Parathyroid adenoma (tissue), 2 donors: ENCODE results near the gene SLC13A3.

Experiments
- H2AFZ ChIP-seq: fragments of 300-600 bp; sonication (generic); one replicate; pipeline ENCODE4 v1.7.0; 2017; ENCODE audit warnings: antibody characterized with exemption, mild to moderate bottlenecking
- H3K27ac ChIP-seq: fragments of 300-600 bp; sonication (generic); one replicate; pipeline ENCODE4 v1.7.0; 2017
- H3K27me3 ChIP-seq: fragments of 300-600 bp; sonication (generic); one replicate; pipeline ENCODE4 v1.7.0; 2017; ENCODE audit warnings: low read length; ENCODE audit not compliant: control insufficient read depth, insufficient read depth
- H3K36me3 ChIP-seq: fragments of 300-600 bp; sonication (generic); one replicate; pipeline ENCODE4 v1.7.0; 2017; ENCODE audit warnings: low read length; ENCODE audit not compliant: control insufficient read depth, insufficient read depth
- H3K4me1 ChIP-seq: fragments of 300-600 bp; sonication (generic); one replicate; pipeline ENCODE4 v1.7.0; 2017; ENCODE audit warnings: control low read depth
- H3K4me2 ChIP-seq: fragments of 300-600 bp; sonication (generic); one replicate; pipeline ENCODE4 v1.7.0; 2017; ENCODE audit warnings: low read length
- H3K4me3 ChIP-seq: fragments of 300-600 bp; sonication (generic); one replicate; pipeline ENCODE4 v1.7.0; 2017; ENCODE audit warnings: low read depth, low read length
- H3K79me2 ChIP-seq: fragments of 300-600 bp; sonication (generic); one replicate; pipeline ENCODE4 v1.7.0; 2017; ENCODE audit warnings: control low read depth
- H3K9ac ChIP-seq: fragments of 300-600 bp; sonication (generic); one replicate; pipeline ENCODE4 v1.7.0; 2017; ENCODE audit warnings: mild to moderate bottlenecking
- H3K9me3 ChIP-seq: fragments of 300-600 bp; sonication (generic); one replicate; pipeline ENCODE4 v1.7.0; 2017; ENCODE audit warnings: low read length; ENCODE audit not compliant: control insufficient read depth
- CTCF ChIP-seq: fragments of 300-600 bp; sonication (generic); IDR thresholded peaks from one replicate; pipeline ENCODE4 v1.7.0; 2017; ENCODE audit warnings: antibody characterized with exemption, mild to moderate bottlenecking
- donor health status: primary hyperparathyroidism.

SLC13A3 gene

GRCh38 chr20:46607191-46607848 is 43.9 kb downstream of the SLC13A3 start:
- Histone ChIP-seq H3K9me3 (no peaks in the 10 kb centered on the region), H3K36me3 (no peaks in the 10 kb centered on the region), H2AFZ (no peak overlapping the region), H3K27ac (no peak overlapping the region), H3K79me2 (no peaks in the 10 kb centered on the region), H3K27me3 (no peaks in the 10 kb centered on the region), H3K4me1 (no peaks in the 10 kb centered on the region), H3K4me3 (no peak overlapping the region), H3K9ac (no peak overlapping the region), H3K4me2 (no peak overlapping the region)
- no peak for TF ChIP-seq CTCF

- no peak for TF ChIP-seq CTCF
- Histone ChIP-seq H2AFZ (no peak overlapping the region), H3K27ac (no peak overlapping the region), H3K9ac (no peak overlapping the region), H3K79me2 (no peaks in the 10 kb centered on the region), H3K27me3 (no peaks in the 10 kb centered on the region), H3K36me3 (no peaks in the 10 kb centered on the region), H3K4me1 (no peaks in the 10 kb centered on the region), H3K9me3 (no peaks in the 10 kb centered on the region), H3K4me3 (no peak overlapping the region), H3K4me2 (no peak overlapping the region)
These were observed 44.5 kb downstream of the SLC13A3 start for GRCh38 chr20:46606817-46607190.

GRCh38 chr20:46605978-46606816 is 45.1 kb downstream of the SLC13A3 start:
- no peaks in the 10 kb centered on the region for H3K9me3 ChIP-seq
- no peak overlapping the region for H3K9ac ChIP-seq
- H2AFZ ChIP-seq: no peak overlapping the region
- H3K27ac ChIP-seq: no peak overlapping the region
- H3K4me1 ChIP-seq: no peaks in the 10 kb centered on the region
- H3K36me3 ChIP-seq: no peaks in the 10 kb centered on the region
- H3K79me2 ChIP-seq: no peaks in the 10 kb centered on the region
- no peaks in the 10 kb centered on the region for H3K27me3 ChIP-seq
- no peak overlapping the region for H3K4me2 ChIP-seq
- no peak overlapping the region for H3K4me3 ChIP-seq
- TF ChIP-seq CTCF: no peak

GRCh38 chr20:46605181-46605580 is 46.1 kb downstream of the SLC13A3 start:
- Histone ChIP-seq H3K27ac (no peak overlapping the region), H3K79me2 (no peaks in the 10 kb centered on the region), H3K9ac (no peak overlapping the region), H3K9me3 (no peaks in the 10 kb centered on the region), H3K27me3 (no peaks in the 10 kb centered on the region), H2AFZ (no peak overlapping the region), H3K4me3 (no peak overlapping the region), H3K36me3 (no peaks in the 10 kb centered on the region), H3K4me1 (no peaks in the 10 kb centered on the region), H3K4me2 (no peak overlapping the region)
- TF ChIP-seq CTCF: no peak
